ENCODE data around the gene AADACL3. TPM values are rescaled to one million over a fixed set of nuclear protein-coding genes. Genes with fewer than 3 reads are reported as not detected.
A peak's percentile ranks its signal among the peaks of the same experiment; 100 is the strongest.

Gene AADACL3
- total and polyA plus RNA-seq, 9 of the 15 experiments (the other 6 are each of a cell fraction or from before 2014, with no cell fraction given), result not detected

GRCh38 chr1:12712929-12713328 is 3.0 kb upstream of the AADACL3 start:
- in situ Hi-C loops (cut with MboI) (no loop called here), intact Hi-C loops (cut with micrococcal nuclease) (no loop called here)
- no peak overlapping the region for H3K27ac ChIP-seq (ENCODE audit: extremely low read depth, low read depth, low read length)

More at GRCh38 chr1:12712929-12713328, 3.0 kb upstream of the AADACL3 start:
- under 1% methylated on average over 8 of the region's 8 CpGs for WGBS (ENCODE audit: insufficient coverage, low coverage, missing lambda C conversion rate)
- Histone ChIP-seq H3K79me2 (ENCODE audit: control insufficient read depth, insufficient read depth, low read length) (no peaks in the 10 kb centered on the region), H3K9me3 (replicated peaks; ENCODE audit: control insufficient read depth, insufficient read depth, low read depth, low read length) (no peaks in the 10 kb centered on the region), H3K27me3 (ENCODE audit: control insufficient read depth in 2 of 2, insufficient read depth in 2 of 2, low read length in 2 of 2) (peaks cover 12 to 28% of the 10 kb centered on the region in 2 experiments), H3K4me1 (replicated peaks in 1 of 2; ENCODE audit: control insufficient read depth in 2 of 2, insufficient read depth in 2 of 2, low read length in 2 of 2) (no peaks in the 10 kb centered on the region), H4K20me1 (replicated peaks; ENCODE audit: control insufficient read depth, insufficient read depth, low read length) (no peaks in the 10 kb centered on the region), H3K4me3 (no peak overlapping the region), H3K4me2 (ENCODE audit: insufficient read depth, low read length) (no peak overlapping the region), H3K9ac (ENCODE audit: insufficient read depth in 1 of 2, low read depth in 2 of 2, low read length in 2 of 2) (no peak overlapping the region), H3K36me3 (ENCODE audit: control insufficient read depth, insufficient read depth, low read length) (no peaks in the 10 kb centered on the region), H2AFZ (ENCODE audit: low read depth, low read length) (no peak overlapping the region), H3K9me1 (ENCODE audit: control insufficient read depth, insufficient read depth, low read length) (no peaks in the 10 kb centered on the region)
- ATAC-seq (no peak), DNase-seq (ENCODE audit: extremely low read depth in 1 of 4, low spot score in 3 of 4) (no peak), FAIRE-seq (no peak)
- BruUV-seq (replicated peaks), result no TSS peak
- TF ChIP-seq BMI1 (IDR thresholded peaks at IDR 0.05; ENCODE audit: low read length) (no peak), RBM17 (IDR thresholded peaks at IDR 0.05; ENCODE audit: borderline replicate concordance, low read depth, low read length) (no peak), REST (IDR thresholded peaks at IDR 0.05; ENCODE audit: borderline replicate concordance) (peak; percentile 8; the same call in 1 of the 2 replicates), REST (CRISPR knock-in tag; IDR thresholded peaks at IDR 0.05; ENCODE audit: low read depth) (no peak)
- POLR2A ChIA-PET, result interaction anchor here (0.6 to 1.1 kb wide), 2 partner anchors 44 to 76 kb away, joined by 3 to 5 read pairs; no protein-coding TSS in a partner anchor
- CTCF ChIA-PET (ENCODE audit: low intra/inter-chr PET ratio), result no interaction called here
